ENCODE results near the gene HSPA12A.

DNA sequence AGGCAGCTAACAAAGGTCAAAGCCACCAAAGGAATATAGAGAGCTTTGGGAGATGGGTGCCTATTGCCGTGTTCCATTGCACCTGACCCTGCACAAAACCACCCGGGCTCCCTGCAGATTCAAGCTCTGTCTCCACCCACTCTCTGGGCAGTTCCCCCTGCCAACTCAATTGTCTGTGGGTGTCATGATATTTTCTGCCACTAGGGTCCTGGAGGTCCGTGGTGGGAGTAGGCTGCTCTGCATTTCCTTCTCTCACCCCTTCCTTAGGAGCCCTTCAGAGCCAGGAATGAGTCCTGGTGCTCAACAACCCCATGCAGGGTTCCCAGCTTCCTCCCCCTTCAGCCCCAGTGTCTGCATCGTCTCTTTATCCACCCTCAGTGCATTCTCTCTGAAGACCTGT is 87.5 kb downstream of the HSPA12A start:
- no peak for TF ChIP-seq GATA2 (IDR thresholded peaks at IDR 0.05; ENCODE audit: low read depth, low read length)
- TF ChIP-seq GATA3 (IDR thresholded peaks at IDR 0.05; ENCODE audit: low read depth, low read length): no peak

Measured in SH-SY5Y (cell line).